ENCODE results near the gene TBC1D9B.

TBC1D9B gene

GRCh38 chr5:179814090-179814489, 93.6 kb downstream of the TBC1D9B start:
- peaks cover 11% of the 10 kb centered on the region for H3K4me1 ChIP-seq (ENCODE audit: control insufficient read depth, low read length)
- no peak overlapping the region for H3K4me2 ChIP-seq (ENCODE audit: low read length)
- no peaks in the 10 kb centered on the region for H4K20me1 ChIP-seq (ENCODE audit: control insufficient read depth, insufficient read depth, low read depth, low read length)
- H3K27ac ChIP-seq (ENCODE audit: low read depth, low read length), result no peak overlapping the region
- no peak overlapping the region for H3K4me3 ChIP-seq (ENCODE audit: low read length)
- no peaks in the 10 kb centered on the region for H3K9me3 ChIP-seq (ENCODE audit: control insufficient read depth, insufficient read depth, low read length)
- no peaks in the 10 kb centered on the region for H3K9me2 ChIP-seq (replicated peaks; ENCODE audit: control insufficient read depth, low read length)
- H3K79me2 ChIP-seq (ENCODE audit: control insufficient read depth, low read length), result no peaks in the 10 kb centered on the region
- H3K36me3 ChIP-seq (ENCODE audit: control insufficient read depth, low read length), result peaks cover 11% of the 10 kb centered on the region
- no peaks in the 10 kb centered on the region for H3F3A ChIP-seq (ENCODE audit: control insufficient read depth, insufficient read depth)
- TF ChIP-seq EZH2phosphoT487 (IDR thresholded peaks at IDR 0.05; ENCODE audit: borderline replicate concordance, low read length), result no peak
- TF ChIP-seq, protein P1, sequence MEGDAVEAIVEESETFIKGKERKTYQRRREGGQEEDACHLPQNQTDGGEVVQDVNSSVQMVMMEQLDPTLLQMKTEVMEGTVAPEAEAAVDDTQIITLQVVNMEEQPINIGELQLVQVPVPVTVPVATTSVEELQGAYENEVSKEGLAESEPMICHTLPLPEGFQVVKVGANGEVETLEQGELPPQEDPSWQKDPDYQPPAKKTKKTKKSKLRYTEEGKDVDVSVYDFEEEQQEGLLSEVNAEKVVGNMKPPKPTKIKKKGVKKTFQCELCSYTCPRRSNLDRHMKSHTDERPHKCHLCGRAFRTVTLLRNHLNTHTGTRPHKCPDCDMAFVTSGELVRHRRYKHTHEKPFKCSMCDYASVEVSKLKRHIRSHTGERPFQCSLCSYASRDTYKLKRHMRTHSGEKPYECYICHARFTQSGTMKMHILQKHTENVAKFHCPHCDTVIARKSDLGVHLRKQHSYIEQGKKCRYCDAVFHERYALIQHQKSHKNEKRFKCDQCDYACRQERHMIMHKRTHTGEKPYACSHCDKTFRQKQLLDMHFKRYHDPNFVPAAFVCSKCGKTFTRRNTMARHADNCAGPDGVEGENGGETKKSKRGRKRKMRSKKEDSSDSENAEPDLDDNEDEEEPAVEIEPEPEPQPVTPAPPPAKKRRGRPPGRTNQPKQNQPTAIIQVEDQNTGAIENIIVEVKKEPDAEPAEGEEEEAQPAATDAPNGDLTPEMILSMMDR (IDR thresholded peaks at IDR 0.05; ENCODE audit: low read depth, low read length, poor library complexity, severe bottlenecking), result no peak
- no peaks in the 10 kb centered on the region for H3K27me3 ChIP-seq (ENCODE audit: control insufficient read depth, low read length)

DNA sequence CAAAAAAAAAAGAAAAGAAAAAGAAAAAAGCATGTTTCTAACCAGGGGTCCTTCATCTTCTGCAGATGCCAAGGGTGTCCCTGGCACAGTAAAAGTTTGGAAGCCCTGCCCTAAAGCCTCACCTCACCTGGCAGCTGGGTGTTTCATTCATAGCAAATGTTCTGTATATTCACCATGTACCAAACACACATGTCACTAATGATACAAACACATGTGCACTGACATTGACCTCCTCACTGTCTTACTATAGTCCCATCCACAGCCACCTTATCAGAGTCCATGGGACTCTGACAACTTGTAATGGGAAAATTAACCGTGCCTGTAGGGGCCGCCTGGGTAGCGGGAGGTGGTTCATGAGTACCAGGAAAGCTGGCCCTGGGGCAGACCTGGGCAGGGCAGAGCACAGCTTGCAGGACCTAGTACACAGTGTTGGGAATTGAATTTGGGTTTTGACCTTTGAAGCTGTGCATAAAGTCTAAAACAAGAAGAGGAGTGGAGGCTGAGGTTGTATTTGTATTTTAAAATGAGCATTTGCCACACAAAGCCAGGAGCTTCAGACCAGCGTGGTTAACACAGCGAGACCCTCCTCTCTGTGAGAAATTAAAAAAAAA, 94.6 kb downstream of the TBC1D9B start:
- Histone ChIP-seq H3K4me2 (ENCODE audit: low read length) (no peak overlapping the region), H3K36me3 (ENCODE audit: control insufficient read depth, low read length) (peaks cover 11% of the 10 kb centered on the region), H3K27ac (ENCODE audit: low read depth, low read length) (no peak overlapping the region), H3K4me3 (ENCODE audit: low read length) (no peak overlapping the region), H3K9me2 (replicated peaks; ENCODE audit: control insufficient read depth, low read length) (no peaks in the 10 kb centered on the region), H3K9me3 (ENCODE audit: control insufficient read depth, insufficient read depth, low read length) (no peaks in the 10 kb centered on the region), H3K79me2 (ENCODE audit: control insufficient read depth, low read length) (peaks cover 2% of the 10 kb centered on the region), H3F3A (ENCODE audit: control insufficient read depth, insufficient read depth) (peaks cover 4% of the 10 kb centered on the region; the same call in 1 of the 2 replicates), H3K4me1 (ENCODE audit: control insufficient read depth, low read length) (peaks cover 2% of the 10 kb centered on the region), H4K20me1 (ENCODE audit: control insufficient read depth, insufficient read depth, low read depth, low read length) (no peaks in the 10 kb centered on the region), H3K27me3 (ENCODE audit: control insufficient read depth, low read length) (no peaks in the 10 kb centered on the region)
- TF ChIP-seq, protein P1 (IDR thresholded peaks at IDR 0.05; ENCODE audit: low read depth, low read length, poor library complexity, severe bottlenecking), result no peak
- TF ChIP-seq EZH2phosphoT487 (IDR thresholded peaks at IDR 0.05; ENCODE audit: borderline replicate concordance, low read length), result no peak

GRCh38 chr5:179812135-179812825, 95.4 kb downstream of the TBC1D9B start:
- peaks cover 7% of the 10 kb centered on the region for H3K4me1 ChIP-seq (ENCODE audit: control insufficient read depth, low read length)

More at GRCh38 chr5:179812135-179812825, 95.4 kb downstream of the TBC1D9B start:
- Histone ChIP-seq H3F3A (ENCODE audit: control insufficient read depth, insufficient read depth) (peaks cover 6% of the 10 kb centered on the region; the same call in 1 of the 2 replicates), H3K79me2 (ENCODE audit: control insufficient read depth, low read length) (peaks cover 9% of the 10 kb centered on the region), H3K36me3 (ENCODE audit: control insufficient read depth, low read length) (peaks cover 11% of the 10 kb centered on the region), H3K9me3 (ENCODE audit: control insufficient read depth, insufficient read depth, low read length) (no peaks in the 10 kb centered on the region), H3K9me2 (replicated peaks; ENCODE audit: control insufficient read depth, low read length) (no peaks in the 10 kb centered on the region), H3K4me2 (ENCODE audit: low read length) (no peak overlapping the region), H3K27me3 (ENCODE audit: control insufficient read depth, low read length) (no peaks in the 10 kb centered on the region), H3K4me3 (ENCODE audit: low read length) (no peak overlapping the region), H3K27ac (ENCODE audit: low read depth, low read length) (no peak overlapping the region), H4K20me1 (ENCODE audit: control insufficient read depth, insufficient read depth, low read depth, low read length) (no peaks in the 10 kb centered on the region)
- TF ChIP-seq, protein P1 (IDR thresholded peaks at IDR 0.05; ENCODE audit: low read depth, low read length, poor library complexity, severe bottlenecking), result no peak
- no peak for TF ChIP-seq EZH2phosphoT487 (IDR thresholded peaks at IDR 0.05; ENCODE audit: borderline replicate concordance, low read length)

Data from DOHH2 (cell line).